Measurements from ENCODE around the gene TRAF1.

TRAF1 gene

DNA sequence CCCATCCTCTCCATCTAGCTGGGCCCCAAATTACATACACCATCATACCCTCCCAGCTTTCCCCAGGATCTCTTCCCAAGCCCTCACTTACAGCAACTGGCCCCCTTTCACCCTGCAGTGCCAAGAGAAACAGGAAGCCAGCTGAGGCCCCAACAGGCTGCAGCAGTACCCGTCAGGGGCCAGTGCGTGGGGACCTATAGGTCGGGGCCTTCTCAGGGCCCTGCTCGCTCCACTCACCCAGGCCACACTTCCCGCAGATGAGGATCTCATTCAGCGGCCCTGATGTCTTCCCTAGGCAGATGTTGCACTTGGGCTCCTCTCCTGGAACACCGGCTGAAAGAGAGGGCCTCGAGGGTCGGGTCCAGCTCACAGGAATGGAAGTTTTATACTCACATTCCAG is 56.4 kb downstream of the TRAF1 start:
- no peak for DNase-seq (ENCODE audit: low spot score)

DNA sequence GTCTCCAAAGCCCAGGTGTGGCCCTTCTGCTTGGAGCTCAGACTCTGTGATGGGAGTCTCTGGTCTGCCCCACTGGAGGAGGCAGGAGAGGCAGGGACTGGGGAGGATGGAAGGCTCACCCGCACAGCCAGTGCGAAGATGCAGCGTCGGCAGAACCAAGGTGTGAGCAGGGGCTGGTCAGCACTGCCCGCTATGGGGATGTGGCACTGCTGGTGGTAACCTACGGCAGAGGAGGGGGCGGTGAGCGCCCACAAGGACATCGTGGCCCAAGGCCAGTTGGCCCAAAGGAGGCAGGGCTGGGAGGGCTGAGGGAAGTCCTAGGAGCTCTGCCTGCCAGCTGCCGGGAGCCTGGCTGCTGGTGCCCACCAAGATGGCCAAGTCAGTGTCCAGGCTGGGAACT is 56.9 kb downstream of the TRAF1 start:
- no peak for DNase-seq (ENCODE audit: low spot score)

DNA sequence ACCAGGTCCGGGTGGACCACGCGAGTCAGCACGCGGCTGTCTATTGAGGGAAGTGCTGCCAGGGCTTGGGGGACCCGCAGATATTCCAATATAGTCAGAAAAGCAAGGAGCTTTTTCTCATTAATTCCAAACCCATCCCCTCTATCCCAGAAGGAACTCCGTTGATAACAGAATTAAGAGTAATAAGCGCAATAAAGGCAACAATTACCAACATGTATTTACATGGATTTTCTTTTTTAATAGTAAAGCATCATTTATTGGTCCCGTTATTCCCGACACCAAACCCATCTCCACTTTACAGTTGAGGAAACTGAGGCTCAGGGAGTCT is 57.3 kb downstream of the TRAF1 start:
- DNase-seq (ENCODE audit: low spot score), result no peak

DNA sequence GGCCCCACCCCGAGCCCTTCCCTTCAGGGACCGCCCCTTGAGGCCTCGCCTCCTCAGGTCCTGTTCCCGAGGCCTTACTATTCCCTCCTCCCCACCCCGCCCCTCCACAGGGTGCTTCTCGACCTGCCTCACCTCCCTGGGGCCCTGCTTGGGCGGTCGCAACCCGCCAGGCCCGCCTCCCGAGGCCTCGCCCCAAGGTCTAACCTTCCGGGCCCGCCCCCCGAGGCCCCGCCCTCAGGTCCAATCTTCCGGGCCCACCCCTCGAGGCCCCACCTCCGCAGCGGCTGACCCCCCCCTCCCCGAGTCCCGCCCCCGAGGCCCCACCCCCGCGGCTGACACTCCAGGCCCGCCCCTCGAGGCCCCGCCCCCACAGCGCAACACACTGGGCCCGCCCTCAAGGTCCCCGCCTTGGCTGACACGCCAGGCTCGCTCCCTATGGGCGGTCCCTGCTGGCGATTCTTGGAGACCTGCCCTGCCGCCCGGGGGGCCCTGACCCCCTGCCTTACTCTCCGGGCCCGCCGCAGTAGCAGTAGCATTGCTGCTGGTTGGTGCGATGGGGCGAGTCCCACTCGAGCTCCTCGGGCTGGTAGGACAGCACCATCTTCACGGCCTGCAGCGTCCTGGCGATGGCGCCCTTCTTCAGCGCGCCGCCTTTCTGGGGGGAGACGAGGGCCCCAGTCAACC is 57.8 kb downstream of the TRAF1 start:
- DNase-seq (ENCODE audit: low spot score), result peak; percentile 98

DNA sequence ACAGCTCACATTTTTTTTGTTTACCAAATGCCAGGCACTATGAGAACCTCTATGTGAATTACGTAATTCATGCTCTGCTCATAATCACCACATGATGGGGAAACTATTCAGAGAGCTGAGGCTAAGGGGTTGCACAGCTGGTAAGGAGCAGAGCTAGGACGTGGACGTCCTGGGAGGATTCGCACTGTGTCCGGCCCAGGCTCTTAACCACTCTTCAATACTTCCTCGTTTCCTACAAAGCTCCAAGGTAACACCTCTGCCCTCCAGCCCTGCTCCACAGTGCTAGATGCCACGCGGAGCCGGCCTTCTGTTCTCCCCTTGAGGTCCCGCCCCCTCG is 58.3 kb downstream of the TRAF1 start:
- DNase-seq (ENCODE audit: low spot score), result no peak

DNA sequence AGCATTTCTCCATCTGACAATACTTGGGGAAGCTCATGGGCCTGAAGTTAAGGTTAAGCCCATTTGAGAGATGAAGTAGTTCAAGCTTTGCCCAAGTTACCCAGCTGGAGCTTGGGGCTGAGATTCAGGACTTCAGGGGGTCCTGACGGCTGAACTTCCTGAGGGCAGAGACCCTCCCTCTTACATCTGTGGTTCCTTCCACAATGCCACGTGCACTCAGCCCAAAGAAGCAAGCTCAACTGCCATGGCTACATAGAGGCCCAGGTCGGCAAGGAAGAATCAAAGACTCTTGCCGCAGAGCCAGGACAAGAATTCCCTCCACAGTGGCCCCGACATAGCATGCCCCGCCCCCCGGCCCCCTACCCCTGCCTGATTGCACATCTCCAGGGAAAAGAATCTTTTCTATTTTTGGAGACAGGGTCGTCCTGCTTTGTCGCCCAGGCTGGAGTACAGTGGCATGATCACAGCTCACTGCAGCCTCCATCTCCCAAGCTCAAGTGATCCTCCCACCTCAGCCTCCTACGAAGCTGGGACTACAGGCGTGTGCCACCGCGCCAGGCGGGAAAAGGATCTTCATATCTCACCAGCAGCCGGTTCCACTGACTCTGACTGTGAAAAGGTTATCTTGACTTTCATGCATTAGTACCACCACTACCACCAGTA is 58.8 kb downstream of the TRAF1 start:
- DNase-seq (ENCODE audit: low spot score), result no peak

DNA sequence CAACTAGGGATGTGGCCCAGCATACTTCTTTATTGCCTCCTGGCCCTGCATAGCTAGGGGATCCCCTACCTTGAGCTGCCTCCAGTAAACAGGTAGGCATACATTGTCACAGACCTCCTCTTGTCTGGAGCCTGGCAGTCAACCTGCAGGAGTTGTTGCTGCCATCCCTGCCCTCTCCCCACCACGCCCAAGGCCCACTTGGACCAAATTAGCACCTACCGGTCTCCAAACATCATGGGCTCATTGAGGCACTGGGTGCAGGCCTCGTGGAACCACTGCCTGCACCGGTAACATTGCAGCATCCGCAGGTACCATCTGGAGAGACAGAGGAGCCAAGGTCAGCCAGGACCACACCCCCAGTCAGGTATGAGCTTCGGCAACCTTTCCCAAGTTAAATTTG is 59.9 kb downstream of the TRAF1 start:
- DNase-seq (ENCODE audit: low spot score), result no peak

DNA sequence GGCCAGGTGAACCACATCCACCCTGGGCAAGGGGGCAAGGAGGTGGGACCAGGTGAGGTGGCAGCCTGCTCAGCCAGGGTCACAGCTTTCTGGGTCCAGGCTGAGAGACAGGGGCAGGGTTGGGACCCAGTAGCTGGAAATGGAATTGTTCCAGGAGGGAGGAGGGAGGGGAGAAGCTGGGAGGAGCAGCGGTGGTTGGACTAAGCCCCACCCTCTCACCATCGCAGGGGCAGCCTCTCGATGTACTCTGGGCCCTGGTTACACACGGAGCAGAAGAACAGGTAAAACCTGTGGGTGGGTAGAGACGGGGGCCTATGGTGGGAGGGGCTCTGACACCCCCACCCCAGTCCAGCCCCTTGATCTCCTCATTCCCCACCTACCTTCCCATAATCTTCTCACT is 60.8 kb downstream of the TRAF1 start:
- no peak for DNase-seq (ENCODE audit: low spot score)

DNA sequence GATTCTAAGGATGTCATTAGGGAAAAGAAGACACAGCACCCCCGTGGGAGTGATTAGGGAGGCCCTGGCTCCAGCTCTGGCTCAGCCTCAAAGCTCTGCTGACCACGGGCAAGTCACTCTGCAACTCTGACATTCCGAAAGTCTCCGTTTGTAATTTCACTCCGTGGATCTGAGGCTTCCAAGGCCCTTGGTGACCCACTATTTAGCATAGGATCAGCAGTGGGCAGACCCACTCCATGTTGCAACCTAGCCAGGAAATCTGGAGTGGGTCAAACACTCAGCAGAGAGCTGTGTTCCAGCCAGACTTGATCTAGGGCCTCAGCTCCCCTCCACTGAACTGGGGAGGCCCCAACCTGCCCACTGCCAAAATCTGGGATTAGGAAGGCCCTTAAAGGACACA is 61.4 kb downstream of the TRAF1 start:
- no peak for DNase-seq (ENCODE audit: low spot score)

DNA sequence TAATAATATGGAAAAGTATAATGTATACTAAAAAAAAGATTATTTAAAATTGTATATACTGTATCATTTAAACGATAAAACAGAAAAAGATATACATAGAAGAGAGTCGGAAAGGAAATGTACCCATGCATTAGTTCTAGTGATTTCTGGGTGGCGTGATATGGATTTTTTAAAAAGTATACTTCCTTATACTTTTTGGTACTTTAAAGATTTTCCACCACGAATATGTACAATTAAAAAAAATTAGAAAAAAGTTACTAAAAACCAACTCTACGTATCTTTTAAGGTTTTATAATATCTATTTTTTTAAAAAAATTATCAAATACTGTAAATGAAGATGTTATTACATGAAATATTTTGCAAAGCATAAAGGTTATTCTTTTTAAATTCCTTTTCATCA is 61.9 kb downstream of the TRAF1 start:
- no peak for DNase-seq (ENCODE audit: low spot score)

DNA sequence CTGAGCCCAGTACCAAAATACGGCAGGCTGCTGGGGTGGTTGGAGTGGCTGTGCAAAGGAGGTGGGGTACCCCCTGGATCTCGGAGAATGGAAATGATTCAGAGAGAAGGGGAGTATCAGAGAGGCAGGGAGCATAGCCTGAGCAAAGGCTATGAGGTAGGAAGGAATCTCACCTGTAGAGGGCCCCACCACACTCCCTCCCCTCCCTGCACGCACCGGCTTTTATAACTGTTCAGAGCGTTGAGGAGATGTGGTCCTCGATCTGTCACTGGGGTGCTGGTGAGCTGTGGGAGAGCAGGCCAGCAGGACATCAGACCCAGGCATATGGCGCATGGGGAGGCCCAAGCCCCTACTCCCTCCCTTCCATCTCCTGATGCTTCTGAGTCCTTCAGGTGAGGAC is 62.8 kb downstream of the TRAF1 start:
- DNase-seq (ENCODE audit: low spot score), result no peak

DNA sequence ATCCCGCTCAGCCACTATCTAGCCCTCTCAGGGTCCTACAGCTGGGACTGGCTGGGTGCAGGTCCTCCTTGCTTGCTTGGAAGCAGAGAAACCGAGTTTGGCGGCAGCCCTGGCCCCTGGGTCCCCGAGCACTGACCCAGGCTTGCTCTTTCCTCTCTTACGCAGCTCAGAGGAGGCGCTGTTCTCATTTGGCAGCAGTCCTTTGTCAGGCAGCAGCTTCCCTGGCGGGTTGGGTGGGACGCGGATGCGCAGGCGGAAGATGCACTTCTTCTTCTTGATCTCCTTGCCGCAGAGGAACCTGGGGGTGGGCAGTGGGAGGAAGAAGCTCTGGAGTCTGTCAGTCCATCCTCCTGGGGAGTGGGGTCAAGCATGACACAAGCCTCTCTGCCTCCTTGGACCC is 64.1 kb downstream of the TRAF1 start:
- no peak for DNase-seq (ENCODE audit: low spot score)

DNA sequence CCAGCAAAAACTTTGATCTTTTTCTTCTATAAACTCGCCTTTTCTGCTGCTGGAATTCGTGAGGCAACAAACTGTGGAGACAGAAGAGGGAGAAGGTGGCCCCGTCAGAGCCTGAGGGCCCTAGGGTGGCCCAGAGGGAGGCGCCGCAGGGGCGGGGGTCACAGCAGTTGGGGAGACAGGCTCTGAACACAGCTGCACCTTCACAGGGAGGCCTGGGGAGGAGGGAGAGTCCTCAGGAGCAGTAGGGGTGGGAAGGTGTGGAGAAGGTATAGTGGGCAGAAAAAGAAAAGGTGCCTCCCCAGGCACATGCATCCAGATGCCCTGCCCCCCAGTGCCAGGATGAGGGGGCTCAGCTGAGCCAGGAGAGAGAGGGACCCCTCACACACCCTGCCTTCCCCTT is 64.7 kb downstream of the TRAF1 start:
- no peak for DNase-seq (ENCODE audit: low spot score)

DNA sequence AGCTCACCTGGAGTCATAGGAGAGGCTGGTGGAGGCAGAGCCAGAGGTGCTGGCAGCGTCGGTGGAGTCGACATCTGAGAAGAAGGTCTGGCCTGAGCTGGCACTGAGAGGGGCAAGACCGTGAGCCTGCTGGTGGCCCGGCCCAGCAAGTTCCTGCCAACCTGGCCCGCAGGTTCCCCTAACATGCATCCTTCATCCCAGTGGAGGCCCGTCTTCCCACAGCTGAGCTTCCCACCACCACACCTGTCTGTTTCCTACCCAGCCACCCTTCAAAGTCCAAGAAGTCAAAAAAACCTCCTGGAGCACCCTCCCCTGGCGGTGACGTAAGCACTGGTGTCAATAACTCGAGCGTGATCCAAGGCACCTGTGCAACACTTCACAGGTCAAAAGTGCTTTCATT is 66.5 kb downstream of the TRAF1 start:
- no peak for DNase-seq (ENCODE audit: low spot score)

DNA sequence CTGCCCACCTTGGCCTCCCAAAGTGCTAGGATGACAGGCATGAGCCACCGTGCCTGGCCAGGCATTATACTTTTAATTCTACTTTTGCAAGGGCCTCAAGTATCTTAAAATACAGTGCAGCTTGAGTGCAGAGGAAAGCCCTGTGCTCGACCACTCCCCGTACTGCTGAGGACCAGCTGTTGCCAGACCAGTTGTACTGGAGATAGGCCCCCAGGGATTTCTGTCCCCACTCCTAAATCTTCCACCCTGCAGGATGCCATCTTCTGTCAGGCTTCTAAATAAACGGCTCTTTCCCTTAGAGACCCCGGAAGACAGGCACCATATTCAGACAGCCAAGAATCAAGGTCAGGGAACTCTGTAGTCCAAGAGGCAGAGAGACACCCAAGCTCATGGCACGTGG is 67.2 kb downstream of the TRAF1 start:
- DNase-seq (ENCODE audit: low spot score), result no peak

DNA sequence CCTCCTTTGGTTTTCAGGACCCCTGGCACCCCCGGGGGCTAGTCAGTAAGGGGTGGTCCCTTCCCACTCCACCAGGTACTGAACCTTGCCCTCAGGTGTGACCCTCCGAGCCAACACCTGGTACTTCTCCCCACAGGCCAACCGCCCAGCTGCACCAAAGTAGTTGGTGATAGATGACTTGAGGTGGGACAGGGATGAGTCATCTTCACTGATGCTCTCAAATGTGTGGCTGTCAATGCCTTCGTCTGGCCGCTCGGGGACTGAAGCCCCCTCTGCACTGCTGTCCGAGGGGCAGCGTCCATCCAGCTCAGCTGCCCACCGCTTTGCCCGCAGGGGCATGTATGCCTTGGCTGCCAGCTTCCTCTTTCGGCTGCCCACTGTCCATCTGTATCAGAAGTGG is 68.7 kb downstream of the TRAF1 start:
- DNase-seq (ENCODE audit: low spot score), result no peak

DNA sequence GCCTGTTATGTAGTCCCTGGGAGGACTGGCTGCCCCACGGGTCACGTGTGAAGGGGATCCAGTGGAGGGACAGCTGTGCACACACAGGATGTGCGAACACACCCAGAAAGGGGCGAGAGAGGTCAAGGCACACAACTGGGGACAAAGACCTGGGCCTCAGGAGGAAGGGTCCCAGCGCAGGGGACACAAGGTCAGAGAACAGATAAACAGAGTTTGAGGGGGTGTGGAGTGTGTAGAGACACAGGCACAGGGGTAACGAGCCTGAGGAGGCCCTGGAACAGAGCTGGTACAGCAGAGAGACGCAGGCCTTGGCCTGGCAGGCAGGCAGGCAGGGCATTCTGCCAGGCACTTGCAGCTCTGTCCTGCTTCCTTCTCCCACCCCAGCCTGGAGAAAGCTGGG is 69.1 kb downstream of the TRAF1 start:
- no peak for DNase-seq (ENCODE audit: low spot score)

DNA sequence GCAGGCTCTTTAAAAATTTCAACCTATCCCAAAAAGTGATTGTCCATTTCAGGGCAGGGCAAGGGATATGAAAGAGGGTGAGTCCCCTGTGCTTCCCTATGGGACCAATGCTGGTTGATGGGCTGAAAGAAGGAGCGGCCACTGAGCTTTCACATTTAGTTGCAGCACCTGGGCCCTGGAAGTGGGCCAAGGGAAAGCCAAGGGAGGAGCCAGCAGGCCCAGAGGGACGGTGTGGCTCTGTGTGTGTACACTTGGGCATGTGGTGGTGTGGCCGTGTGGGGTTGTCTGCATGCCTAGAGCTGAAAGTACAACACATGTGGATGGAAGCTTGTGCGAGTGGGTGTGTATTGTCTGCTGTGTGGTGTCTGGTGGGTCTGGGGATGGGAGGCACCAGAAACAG is 69.9 kb downstream of the TRAF1 start:
- DNase-seq (ENCODE audit: low spot score), result no peak

DNA sequence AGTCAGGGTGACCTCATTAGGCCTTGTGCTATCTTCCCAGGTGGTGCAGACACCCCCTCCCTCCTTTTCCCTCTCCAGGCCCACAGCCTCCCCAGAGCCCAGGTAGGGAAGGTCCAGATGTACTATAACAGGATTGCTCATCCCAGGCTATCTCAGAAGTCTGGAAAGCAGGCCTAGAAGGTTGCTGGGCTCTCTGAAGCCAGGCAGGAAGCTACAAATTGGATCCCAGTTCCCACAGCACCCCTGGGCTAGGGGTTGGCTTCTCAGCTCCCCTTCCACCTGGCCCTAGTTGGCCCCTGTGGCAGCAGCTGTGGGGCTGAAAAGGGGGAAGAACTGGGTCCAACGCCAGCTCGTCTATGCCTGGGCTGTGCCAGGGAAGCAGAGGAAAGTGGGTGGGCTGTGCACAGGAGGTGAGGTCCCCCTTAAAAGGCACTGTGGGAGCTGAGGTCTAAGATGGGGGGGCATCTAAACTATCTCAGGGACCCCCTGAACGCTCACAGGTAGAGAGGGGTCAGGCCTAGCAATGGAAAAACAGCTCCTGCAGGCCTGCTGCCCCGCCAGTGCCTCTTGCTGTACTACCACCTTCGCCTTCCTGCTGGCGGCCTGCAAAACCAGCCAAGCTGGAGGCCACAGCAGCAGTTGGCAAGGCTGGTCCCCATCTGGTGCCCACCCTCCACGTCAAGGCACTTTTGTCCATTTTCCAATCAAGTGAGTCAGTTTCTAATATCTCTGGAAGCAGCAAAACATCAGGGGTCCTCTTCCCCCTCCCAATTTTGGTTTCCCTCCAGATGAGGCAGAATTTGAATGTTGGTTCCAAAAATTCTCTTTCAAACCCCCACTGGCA is 70.5 kb downstream of the TRAF1 start:
- DNase-seq (ENCODE audit: low spot score), result no peak

DNA sequence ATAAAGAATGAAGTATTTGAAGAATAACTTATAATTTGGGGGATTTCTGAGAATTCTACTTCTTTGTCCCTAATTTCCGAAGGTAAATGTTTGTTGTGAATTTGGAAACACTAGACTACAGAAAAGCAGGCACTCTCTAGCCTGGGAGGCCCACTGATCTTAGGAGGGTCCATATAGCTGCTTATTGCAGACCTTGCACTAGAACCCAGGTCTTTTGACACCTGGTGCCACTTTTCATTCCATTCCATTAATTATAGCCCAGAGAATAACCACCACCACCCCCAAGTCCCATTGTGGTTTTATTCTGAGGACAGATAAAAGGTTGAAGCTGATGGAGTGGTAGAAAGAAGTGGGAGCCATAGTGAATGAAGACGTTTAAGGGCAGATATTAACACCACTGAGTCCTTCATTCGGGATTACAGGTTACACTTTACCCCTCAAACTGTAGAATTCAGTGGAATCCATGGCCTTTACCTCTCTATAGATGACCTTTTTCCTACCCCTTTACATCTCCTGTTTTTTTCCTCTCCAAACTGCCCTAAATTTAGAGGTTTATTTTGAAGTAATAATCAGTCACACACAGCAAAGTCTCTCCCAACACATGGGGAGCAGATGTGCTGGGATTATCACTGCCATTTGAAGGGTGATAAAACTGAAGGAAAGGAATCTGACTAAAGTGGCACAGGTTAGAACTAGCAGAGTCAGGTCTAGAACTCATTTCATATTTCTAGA is 71.8 kb downstream of the TRAF1 start:
- DNase-seq (ENCODE audit: low spot score), result no peak

DNA sequence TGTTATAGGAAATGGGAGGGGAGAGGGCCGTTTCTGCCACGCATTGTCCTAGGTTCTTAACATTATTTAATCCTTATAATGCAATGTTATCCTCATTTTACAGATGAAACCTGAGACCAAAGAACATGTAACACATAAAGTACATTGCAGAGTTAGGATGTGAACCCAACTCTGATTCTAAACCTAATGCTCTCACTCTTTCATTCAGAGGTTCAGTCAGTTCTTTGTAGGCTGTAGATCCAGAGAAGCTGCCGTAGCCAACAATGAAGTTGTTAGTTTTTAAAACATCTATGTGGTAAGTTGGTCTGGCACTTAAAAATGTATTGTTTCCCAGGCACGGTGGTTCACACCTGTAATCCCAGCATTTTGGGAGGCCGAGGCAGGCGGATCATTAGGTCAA is 73.4 kb downstream of the TRAF1 start:
- no peak for DNase-seq (ENCODE audit: low spot score)
